Endothelial cell of umbilical vein (primary cell): ENCODE data around the gene ADRM1. TPM values are rescaled to one million over a fixed set of nuclear protein-coding genes. Genes with fewer than 3 reads are reported as not detected.

Experiments used
- BruUV-seq: library from RNA; stranded (reverse); fragments of 400-500 nt; replicated peaks from 2 replicates; lab custom pipeline; 2021; lab: Mats Ljungman, UMichigan
- CTCF ChIA-PET: fragments of 300-600, 350-600 bp; sonication (Branson Sonifier 250); formaldehyde crosslinking; loops from one replicate; lab custom pipeline; 2021; ENCODE audit warnings: antibody characterized with exemption, inconsistent platforms; lab: Charles Lee
- POLR2A ChIA-PET: fragments of 300-600, 350-600 bp; sonication (Branson Sonifier 250); formaldehyde crosslinking; loops from one replicate; lab custom pipeline; 2021; ENCODE audit warnings: antibody characterized with exemption, inconsistent platforms; lab: Charles Lee
- DNase-seq: peaks from one replicate; pipeline ENCODE4 v3.0.0-alpha.2; 2011; ENCODE audit warnings: low read depth, low spot score
- FAIRE-seq: peaks from 2 replicates; lab custom pipeline; 2011; peaks lifted over from hg19 to GRCh38; lab: Jason Lieb, UNC
- H2AFZ ChIP-seq: 2 replicates; pipeline ENCODE4 v1.6.0; 2012; ENCODE audit warnings: low read depth, low read length, control low read depth, inconsistent platforms
- H3K27ac ChIP-seq: 2 replicates; pipeline ENCODE4 v1.5.1; 2011; ENCODE audit warnings: low read depth, mild to moderate bottlenecking, control low read depth, low read length, moderate library complexity; ENCODE audit not compliant: insufficient read depth
- H3K27me3 ChIP-seq, 2 experiments: 2 replicates each; pipeline versions ENCODE4 v1.6.0 to v1.6.1; 2011; ENCODE audit warnings: low read length in 2 of 2, mixed read lengths in 1 of 2; ENCODE audit not compliant: control insufficient read depth in 2 of 2, insufficient read depth in 2 of 2
- H3K36me3 ChIP-seq, 2 experiments: 2 replicates in 1 of 2; 3 replicates in 1 of 2; pipeline ENCODE4 v1.5.1; 2011; ENCODE audit warnings: low read length in 2 of 2, mild to moderate bottlenecking in 1 of 2, moderate library complexity in 1 of 2; ENCODE audit not compliant: control insufficient read depth in 2 of 2, insufficient read depth in 2 of 2; ENCODE audit errors: extremely low read depth in 1 of 2
- H3K4me1 ChIP-seq: 3 replicates; pipeline ENCODE4 v1.5.1; 2011; ENCODE audit warnings: mild to moderate bottlenecking, low read length; ENCODE audit not compliant: control insufficient read depth, insufficient read depth; ENCODE audit errors: extremely low read depth
- H3K4me2 ChIP-seq: 2 replicates; pipeline ENCODE4 v1.6.1; 2011; ENCODE audit warnings: low read length, control low read depth, mixed read lengths; ENCODE audit not compliant: insufficient read depth
- H3K4me3 ChIP-seq, 3 experiments: fragments of 200-600 bp in 1 of 3; sonication (generic), shearing (Covaris generic) in 1 of 3; replicated peaks in 1 of 3; 2 replicates each; pipeline ENCODE4 v1.5.1; 2011 to 2016; ENCODE audit warnings: control low read depth in 3 of 3, low read length in 3 of 3, mild to moderate bottlenecking in 2 of 3, inconsistent platforms in 1 of 3, low read depth in 1 of 3, moderate library complexity in 1 of 3; ENCODE audit not compliant: insufficient read depth in 1 of 3
- H3K79me2 ChIP-seq: 2 replicates; pipeline ENCODE4 v1.6.0; 2012; ENCODE audit warnings: low read length, inconsistent platforms; ENCODE audit not compliant: control insufficient read depth, insufficient read depth
- H3K9ac ChIP-seq: replicated peaks from 2 replicates; pipeline ENCODE3; 2011; ENCODE audit warnings: low read length, control low read depth; ENCODE audit not compliant: insufficient read depth; ENCODE audit errors: extremely low read depth
- H3K9me1 ChIP-seq: replicated peaks from 3 replicates; pipeline ENCODE4 v1.6.0; 2011; ENCODE audit warnings: mild to moderate bottlenecking, low read length; ENCODE audit not compliant: control insufficient read depth, insufficient read depth; ENCODE audit errors: extremely low read depth
- H3K9me3 ChIP-seq: replicated peaks from 2 replicates; pipeline ENCODE4 v1.5.1; 2012; ENCODE audit warnings: low read length, inconsistent platforms; ENCODE audit not compliant: control insufficient read depth, insufficient read depth
- H4K20me1 ChIP-seq: replicated peaks from 2 replicates; pipeline ENCODE3; 2011; ENCODE audit warnings: mild to moderate bottlenecking, low read length; ENCODE audit not compliant: control insufficient read depth, insufficient read depth; ENCODE audit errors: extremely low read depth
- EZH2 ChIP-seq: IDR thresholded peaks from 2 replicates; pipeline ENCODE4 v1.6.1; 2012; ENCODE audit warnings: borderline replicate concordance, low read depth, mild to moderate bottlenecking, moderate library complexity, low read length, inconsistent platforms; ENCODE audit not compliant: severe bottlenecking
- FOS ChIP-seq: IDR thresholded peaks from 2 replicates; pipeline ENCODE4 v1.6.1; 2011; ENCODE audit warnings: mild to moderate bottlenecking, low read length, moderate library complexity, borderline replicate concordance; ENCODE audit not compliant: insufficient read depth
- GATA2 ChIP-seq: IDR thresholded peaks from 2 replicates; pipeline ENCODE4 v1.7.0; 2011; ENCODE audit warnings: low read depth, mild to moderate bottlenecking, moderate library complexity, mixed read lengths, low read length; ENCODE audit not compliant: insufficient read length, insufficient read depth
- JUN ChIP-seq: IDR thresholded peaks from 2 replicates; pipeline ENCODE4 v1.6.1; 2011; ENCODE audit warnings: borderline replicate concordance, low read depth; ENCODE audit not compliant: insufficient read length, insufficient read depth
- MYC ChIP-seq: IDR thresholded peaks from one replicate; pipeline ENCODE4 v1.6.1; 2011; ENCODE audit warnings: mild to moderate bottlenecking, low read depth, low read length
- POLR2A ChIP-seq: IDR thresholded peaks from 2 replicates; pipeline ENCODE4 v1.6.1; 2012; ENCODE audit warnings: low read depth, mild to moderate bottlenecking, control low read depth, low read length
- POLR2AphosphoS5 ChIP-seq: IDR thresholded peaks from 2 replicates; pipeline ENCODE4 v1.6.1; 2012; ENCODE audit warnings: low read depth, mild to moderate bottlenecking, control low read depth, low read length, moderate library complexity; ENCODE audit not compliant: insufficient read depth
- dilution Hi-C: fragments of 300-500 bp; cut with MboI; formaldehyde crosslinking; loops from one replicate; pipeline ENCODE4 v1.15.0; 2019; ENCODE audit warnings: low sequenced_read_pairs; ENCODE audit not compliant: extremely low pct_ligation_motif_present
- intact Hi-C: fragments of 100-400 bp; cut with micrococcal nuclease; formaldehyde crosslinking; loops from one replicate; pipeline ENCODE4 v1.10.0; 2022
- polyA plus RNA-seq, 4 experiments: library from polyadenylated mRNA; depleted of rRNA in 3 of 4; stranded (reverse) in 3 of 4; unstranded in 1 of 4; fragments of >200 nt; gene quantifications; 2 replicates each; pipeline versions ENCODE4 v1.2.1 to v1.2.3, GENCODE V29; 2011 to 2012; ENCODE audit warnings: missing spikeins in 1 of 4
- total RNA-seq: library from RNA; stranded (reverse); gene quantifications from 2 replicates; pipeline ENCODE4 v1.2.3, GENCODE V29; 2021
- TF ChIP-seq, protein P1 (sequence below): IDR thresholded peaks from 2 replicates; pipeline ENCODE4 v1.6.1; 2011; ENCODE audit not compliant: insufficient read depth, insufficient read length
- TF ChIP-seq, protein P2 (sequence below), 2 donors: IDR thresholded peaks; 1 replicate in 1 of 2; 2 replicates in 1 of 2; pipeline ENCODE4 v1.5.1; 2011; ENCODE audit warnings: low read length in 2 of 2, mild to moderate bottlenecking in 2 of 2, moderate library complexity in 2 of 2, control low read depth in 1 of 2, inconsistent platforms in 1 of 2, low read depth in 1 of 2; ENCODE audit not compliant: insufficient read depth in 1 of 2; ENCODE audit errors: extremely low read depth in 1 of 2

ADRM1 gene
- total and polyA plus RNA-seq, 2 donors (not counting 3 experiments of a cell fraction or from before 2014, with no cell fraction given), result 154 to 179 TPM

DNA sequence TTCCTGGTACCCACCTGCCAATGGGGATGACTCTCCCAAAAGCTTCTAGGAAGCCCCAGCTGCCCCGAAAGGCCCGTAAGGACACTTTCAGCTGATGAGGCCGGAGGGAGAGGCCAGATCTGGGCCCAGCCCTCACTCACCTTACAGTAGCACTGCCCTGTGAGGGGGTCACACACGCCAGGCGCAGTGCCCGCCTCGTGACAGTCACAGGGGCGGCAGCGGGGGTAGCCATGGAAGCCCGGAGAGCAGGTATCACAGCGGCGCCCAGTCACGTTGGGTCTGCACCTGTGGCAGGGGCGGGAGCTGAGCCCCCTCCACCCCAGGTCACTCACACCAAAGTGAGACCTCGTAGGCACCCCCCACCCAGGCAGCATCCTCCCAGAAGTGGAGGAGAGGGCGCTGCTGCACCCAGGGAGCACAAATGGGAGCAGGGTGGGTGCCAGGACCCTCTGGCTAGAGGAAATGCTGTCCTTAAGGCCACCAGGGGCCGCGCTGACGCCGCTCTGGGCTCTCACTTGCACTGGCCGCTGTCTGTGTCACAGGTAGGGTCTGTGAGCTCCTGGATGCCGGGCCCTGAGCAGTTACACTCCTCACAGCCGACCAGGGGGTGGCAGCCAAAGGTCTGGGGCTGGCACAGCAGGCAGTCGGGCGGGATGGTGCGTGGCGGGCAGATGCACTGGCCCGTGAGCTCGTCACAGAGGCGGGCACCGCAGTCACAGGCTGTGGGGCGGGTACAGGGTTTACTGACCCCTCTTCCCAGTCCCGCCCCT lies 25.1 kb downstream of the ADRM1 start:
- dilution Hi-C loops, result no loop called here
- FAIRE-seq (no peak), DNase-seq (no peak)
- Histone ChIP-seq H3K36me3 (peaks cover 24 to 61% of the 10 kb centered on the region in 2 experiments), H3K4me1 (no peaks in the 10 kb centered on the region), H3K27ac (no peak overlapping the region), H3K27me3 (no peaks in the 10 kb centered on the region), H3K79me2 (no peaks in the 10 kb centered on the region), H2AFZ (no peak overlapping the region), H4K20me1 (no peaks in the 10 kb centered on the region), H3K9me3 (no peaks in the 10 kb centered on the region), H3K4me3 (no peak overlapping the region), H3K9me1 (no peaks in the 10 kb centered on the region), H3K4me2 (no peak overlapping the region), H3K9ac (no peak overlapping the region)
- ChIA-PET CTCF (interaction anchor here (0.7 to 2.1 kb wide), 3 partner anchors 12 to 55 kb away, joined by 3 to 12 read pairs (median 7); no protein-coding TSS in a partner anchor), POLR2A (no interaction called here)
- TF ChIP-seq POLR2AphosphoS5 (no peak), FOS (no peak), POLR2A (no peak), MYC (no peak), GATA2 (no peak), EZH2 (no peak), JUN (no peak)
- TF ChIP-seq, protein P1, sequence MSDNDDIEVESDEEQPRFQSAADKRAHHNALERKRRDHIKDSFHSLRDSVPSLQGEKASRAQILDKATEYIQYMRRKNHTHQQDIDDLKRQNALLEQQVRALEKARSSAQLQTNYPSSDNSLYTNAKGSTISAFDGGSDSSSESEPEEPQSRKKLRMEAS, result no peak
- TF ChIP-seq, protein P2, sequence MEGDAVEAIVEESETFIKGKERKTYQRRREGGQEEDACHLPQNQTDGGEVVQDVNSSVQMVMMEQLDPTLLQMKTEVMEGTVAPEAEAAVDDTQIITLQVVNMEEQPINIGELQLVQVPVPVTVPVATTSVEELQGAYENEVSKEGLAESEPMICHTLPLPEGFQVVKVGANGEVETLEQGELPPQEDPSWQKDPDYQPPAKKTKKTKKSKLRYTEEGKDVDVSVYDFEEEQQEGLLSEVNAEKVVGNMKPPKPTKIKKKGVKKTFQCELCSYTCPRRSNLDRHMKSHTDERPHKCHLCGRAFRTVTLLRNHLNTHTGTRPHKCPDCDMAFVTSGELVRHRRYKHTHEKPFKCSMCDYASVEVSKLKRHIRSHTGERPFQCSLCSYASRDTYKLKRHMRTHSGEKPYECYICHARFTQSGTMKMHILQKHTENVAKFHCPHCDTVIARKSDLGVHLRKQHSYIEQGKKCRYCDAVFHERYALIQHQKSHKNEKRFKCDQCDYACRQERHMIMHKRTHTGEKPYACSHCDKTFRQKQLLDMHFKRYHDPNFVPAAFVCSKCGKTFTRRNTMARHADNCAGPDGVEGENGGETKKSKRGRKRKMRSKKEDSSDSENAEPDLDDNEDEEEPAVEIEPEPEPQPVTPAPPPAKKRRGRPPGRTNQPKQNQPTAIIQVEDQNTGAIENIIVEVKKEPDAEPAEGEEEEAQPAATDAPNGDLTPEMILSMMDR (IDR thresholded peaks at IDR 0.05; ENCODE audit: extremely low read depth in 1 of 2, insufficient read depth in 1 of 2, low read depth in 1 of 2, low read length in 2 of 2), result no peak
- intact Hi-C loops, result no loop called here
- BruUV-seq, result no TSS peak
